ENCODE measurements around the gene OR2Z1.

The OR2Z1 gene, protein sequence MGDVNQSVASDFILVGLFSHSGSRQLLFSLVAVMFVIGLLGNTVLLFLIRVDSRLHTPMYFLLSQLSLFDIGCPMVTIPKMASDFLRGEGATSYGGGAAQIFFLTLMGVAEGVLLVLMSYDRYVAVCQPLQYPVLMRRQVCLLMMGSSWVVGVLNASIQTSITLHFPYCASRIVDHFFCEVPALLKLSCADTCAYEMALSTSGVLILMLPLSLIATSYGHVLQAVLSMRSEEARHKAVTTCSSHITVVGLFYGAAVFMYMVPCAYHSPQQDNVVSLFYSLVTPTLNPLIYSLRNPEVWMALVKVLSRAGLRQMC

DNA sequence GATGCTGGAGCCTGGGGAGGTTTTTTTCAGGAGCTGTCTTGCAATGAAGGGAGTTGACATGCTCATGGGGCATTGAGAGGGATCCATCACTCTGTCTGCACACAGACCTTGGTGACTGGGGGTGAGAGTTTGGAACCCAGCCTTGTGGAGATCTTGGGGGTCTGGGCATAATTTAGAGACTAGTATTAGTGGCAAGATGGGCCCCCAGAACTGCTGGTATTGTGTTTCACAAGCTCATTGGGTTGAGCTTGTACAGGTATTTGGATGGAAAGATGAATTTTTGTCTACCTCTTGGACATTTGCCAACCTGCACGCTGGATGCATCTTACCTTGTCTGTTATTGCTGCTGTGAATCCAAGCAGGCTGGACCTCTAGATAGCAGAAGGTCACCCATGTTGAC, at the start of gene OR2Z1:
Gene OR2Z1 (plus strand): TSS at position 301 of the 400 bp plus-strand sequence. CDS start 9,395 bp downstream, outside the sequence.
- no peak for TF ChIP-seq CTCF (IDR thresholded peaks at IDR 0.05)

- no peak for TF ChIP-seq CTCF (IDR thresholded peaks at IDR 0.05)
These were observed 48.0 kb upstream of the OR2Z1 start for GRCh38 chr19:8673276-8673891.

DNA sequence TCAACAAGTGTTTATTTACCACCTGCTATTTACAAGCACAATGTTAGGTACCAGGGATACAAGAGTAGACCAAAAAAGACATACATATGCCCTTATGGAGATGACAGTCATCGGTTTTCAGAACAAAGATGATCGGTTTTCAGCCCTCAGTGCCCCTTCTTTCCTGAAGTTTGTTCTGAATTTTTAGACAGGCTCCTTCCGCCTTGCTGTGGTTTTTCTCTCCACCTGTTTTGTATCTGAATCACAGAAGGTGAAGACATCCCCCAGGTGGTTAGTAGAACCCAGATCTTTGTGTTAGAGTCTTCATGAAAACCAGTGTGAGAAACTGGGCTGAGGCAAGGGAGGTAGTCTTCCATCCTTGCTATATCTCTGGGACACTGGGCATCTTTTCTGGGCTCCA, 46.4 kb upstream of the OR2Z1 start:
- TF ChIP-seq CTCF (IDR thresholded peaks at IDR 0.05), result no peak

GRCh38 chr19:8678244-8678807, 43.1 kb upstream of the OR2Z1 start:
- no peak for TF ChIP-seq CTCF (IDR thresholded peaks at IDR 0.05)

GRCh38 chr19:8680676-8681344, 40.6 kb upstream of the OR2Z1 start:
- no peak for TF ChIP-seq CTCF (IDR thresholded peaks at IDR 0.05)

GRCh38 chr19:8681345-8682029, 39.9 kb upstream of the OR2Z1 start:
- no peak for TF ChIP-seq CTCF (IDR thresholded peaks at IDR 0.05)

DNA sequence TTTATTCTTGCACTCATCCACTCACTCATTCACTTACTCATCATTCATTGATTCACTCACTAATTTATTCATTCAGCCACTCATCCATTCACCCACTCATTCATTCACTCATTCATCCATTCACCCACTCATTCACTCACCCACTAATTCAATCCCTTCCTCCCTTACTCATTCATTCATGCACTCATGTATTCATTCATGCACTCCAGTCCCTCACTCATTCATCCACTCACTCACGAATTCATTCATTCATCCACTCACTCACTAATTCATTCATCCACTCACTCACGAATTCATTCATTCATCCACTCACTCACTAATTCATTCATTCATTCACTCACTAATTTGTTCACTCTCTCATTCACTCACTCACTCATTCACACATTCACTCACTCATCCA, 39.0 kb upstream of the OR2Z1 start:
- no peak for TF ChIP-seq CTCF (IDR thresholded peaks at IDR 0.05)

All from LNCAP (cell line).